Heart right ventricle (tissue), 16 donors: Measurements from ENCODE around the gene FGFRL1. TPM values are rescaled to one million over a fixed set of nuclear protein-coding genes. Genes with fewer than 3 reads are reported as not detected.
"Not testable (repeated sequence)": the region's sequence is repeated elsewhere in the genome, so short reads cannot be mapped to it uniquely, and the experiment has no call there.

ENCODE experiments used
- ATAC-seq, 8 donors: fragments of 200-7000 bp; cut with Tn5 transposase; one replicate each; pipeline ENCODE4 v1.9.1; 2020; ENCODE audit warnings: mild to moderate bottlenecking in 8 of 8, moderate library complexity in 8 of 8, moderate number of reproducible peaks in 1 of 8
- DNase-seq, 2 donors: peaks; one replicate each; pipeline ENCODE4 v3.0.0-alpha.2; 2020
- H3K27ac ChIP-seq, 10 donors: fragments of 200-600 bp; sonication (generic) in 2 of 10; one replicate each; pipeline versions ENCODE4 v1.5.0 to v1.8.0; 2020 to 2022; ENCODE audit warnings: mild to moderate bottlenecking in 3 of 10
- H3K27me3 ChIP-seq, 7 donors: fragments of 200-600 bp; one replicate each; pipeline ENCODE4 v1.8.0; 2021 to 2022; ENCODE audit warnings: mild to moderate bottlenecking in 2 of 7
- H3K36me3 ChIP-seq, 9 donors: fragments of 200-600 bp; sonication (generic) in 1 of 9; one replicate each; pipeline versions ENCODE4 v1.5.0 to v1.8.0; 2020 to 2022; ENCODE audit warnings: mild to moderate bottlenecking in 2 of 9
- H3K4me1 ChIP-seq, 9 donors: fragments of 200-600 bp; sonication (generic) in 1 of 9; one replicate each; pipeline versions ENCODE4 v1.5.0 to v1.8.0; 2020 to 2022; ENCODE audit warnings: mild to moderate bottlenecking in 4 of 9
- H3K4me3 ChIP-seq, 10 donors: fragments of 200-600 bp; sonication (generic) in 2 of 10; one replicate each; pipeline versions ENCODE4 v1.5.0 to v1.8.0; 2020 to 2022; ENCODE audit warnings: mild to moderate bottlenecking in 7 of 10, moderate library complexity in 2 of 10
- H3K9me3 ChIP-seq, 11 donors: fragments of 200-600 bp in 10 of 11; sonication (generic) in 2 of 11; one replicate each; pipeline versions ENCODE4 v1.5.0 to v1.8.0; 2013 to 2022; ENCODE audit warnings: mild to moderate bottlenecking in 2 of 11, control low read depth in 1 of 11, moderate library complexity in 1 of 11
- CTCF ChIP-seq, 9 donors: fragments of 200-600 bp; sonication (generic) in 2 of 9; IDR thresholded peaks; one replicate each; pipeline versions ENCODE4 v1.5.0 to v1.8.0; 2021 to 2022; ENCODE audit warnings: antibody characterized with exemption in 9 of 9, mild to moderate bottlenecking in 5 of 9, moderate library complexity in 1 of 9
- WGBS, 2 donors: extraction: QIAGEN DNeasy Blood & Tissue Kit; methylation state at CpG; one replicate each; pipeline ENCODE4 v1.1.7; 2013; ENCODE audit warnings: inconsistent platforms in 1 of 2; 5-methylcytosine and 5-hydroxymethylcytosine counted together
- intact Hi-C, 10 donors: fragments of 100-400 bp; cut with DNase I; formaldehyde crosslinking; loops; one replicate each; pipeline versions ENCODE4 v1.11.1 to v1.14.2; 2022
- polyA plus RNA-seq, 2 donors: library from polyadenylated mRNA; stranded (reverse); fragments of 200-250 nt; gene quantifications; one replicate each; pipeline ENCODE4 v1.2.3, GENCODE V29; 2013
- total RNA-seq, 10 donors: library from RNA; stranded (reverse); fragmentation: NEBNext Ultra II Directional in 3 of 10; extraction: Animal tissue kit (Norgen Biotek cat#: 25700) in 3 of 10; gene quantifications; one replicate each; pipeline versions ENCODE4 v1.2.1 to v1.2.4, GENCODE V29; 2021 to 2023
- donor health status: Arrhythmogenic right ventricular cardiomyopathy.
- donor health status: ischemic (EF 13 %, LVEDD 7.1; RV severe dilation, severe dysfunction).
- donor health status: healthy with polysubstance abuse.
- donor health status: DM: no; HTN: yes; CAD: no.
- donor health status: DM: no; HTN: no; CAD: no.
- donor health status: ischemic (EF 25% LVEDD 6.9; RV normal size, moderate dysfunction).
- donor health status: ischemic (EF 25% LVEDD 5.7; RV mildly dilated, moderate dysfunction).
- donor health status: healthy.
- donor health status: DM: yes; HTN: yes; CAD: no.
- donor health status: Ischemic cardiomyopathy.
- donor health status: ischemic (EF 35%, LVEDD 5.7; RV mildly dilated, moderate dysfunction).
- donor health status: nonischemic (EF 11% LVEDD 7.7; RV severe dilation, severe dysfunction).
- donor health status: DM: yes; HTN: yes; CAD: no.
- donor health status: PGD.
- donor health status: ischemic (EF 29% LVEDD 5.4; RV normal size, mild dysfunction).
- donor health status: nonischemic (EF 23%, LVEDD 6.1; RV moderate dilation, normal function).

Gene FGFRL1
- total and polyA plus RNA-seq, 12 donors: 17.1 to 36.6 (median 26.0) TPM

- Histone ChIP-seq H3K4me3 (peak overlapping the region; percentile 61 to 91 (median 80)), H3K27ac (peak overlapping the region in 4 of 10 donors; percentile 35 to 53 (median 43)), H3K36me3 (no peaks in the 10 kb centered on the region), H3K9me3 (no peaks in the 10 kb centered on the region), H3K4me1 (peaks cover 9 to 33% (median 24%) of the 10 kb centered on the region in 9 donors), H3K27me3 (peaks cover 0 to 10% (median 0%) of the 10 kb centered on the region in 7 donors)
- 1% methylated on average over 56 to 65 of the region's 65 CpGs for WGBS, 2 donors
- peak in 5 of 8 donors; percentile 4 to 35 (median 6) for ATAC-seq
- peak in 1 of 2 donors; percentile 51 for DNase-seq
- TF ChIP-seq CTCF (IDR thresholded peaks at IDR 0.05): no peak
- intact Hi-C loops: loop anchor here in 1 of 10 donors (5.0 kb wide), 1 partner anchor 36 kb away; no protein-coding TSS in a partner anchor
Observed at GRCh38 chr4:972651-973424, 38.6 kb upstream of the FGFRL1 start.

- no peaks in the 10 kb centered on the region for H3K36me3 ChIP-seq
- 25 to 27% methylated on average over 96 to 123 of the region's 123 CpGs for WGBS, 2 donors
- no peak for TF ChIP-seq CTCF (IDR thresholded peaks at IDR 0.05)
- no peaks in the 10 kb centered on the region for H3K9me3 ChIP-seq
- ATAC-seq (peak; percentile 95 to 99 (median 98)), DNase-seq (peak; percentile 86 to 92)
- peaks cover 0 to 4% (median 0%) of the 10 kb centered on the region in 7 donors for H3K27me3 ChIP-seq
- H3K27ac ChIP-seq: peak within 1 kb of the TSS in 4 of 10 donors; percentile 35 to 53 (median 43)
- intact Hi-C loops: loop anchor here in 1 of 10 donors (5.0 kb wide), 1 partner anchor 36 kb away; no protein-coding TSS in a partner anchor
- H3K4me1 ChIP-seq: peaks cover 9 to 31% (median 24%) of the 10 kb centered on the region in 9 donors
- H3K4me3 ChIP-seq: peak within 1 kb of the TSS; percentile 61 to 91 (median 80)
Observed at GRCh38 chr4:973431-974397, 37.7 kb upstream of the FGFRL1 start, which contains the start of gene DGKQ. Gene DGKQ (minus strand): TSS chr4:973569. CDS start chr4:973482, 87 bp downstream.

- no peak overlapping the region for H3K27ac ChIP-seq
- no peak for DNase-seq
- no peak for TF ChIP-seq CTCF (IDR thresholded peaks at IDR 0.05)
- WGBS, 2 donors: 91 to 94% methylated on average over 9 of the region's 9 CpGs
- no peaks in the 10 kb centered on the region for H3K36me3 ChIP-seq
- intact Hi-C loops: loop anchor here in 1 of 10 donors (5.0 kb wide), 1 partner anchor 37 kb away; no protein-coding TSS in a partner anchor
- no peak overlapping the region for H3K4me3 ChIP-seq
- H3K9me3 ChIP-seq: no peaks in the 10 kb centered on the region
- no peak for ATAC-seq
- H3K27me3 ChIP-seq: no peaks in the 10 kb centered on the region
- peaks cover 9 to 40% (median 24%) of the 10 kb centered on the region in 9 donors for H3K4me1 ChIP-seq
Observed at GRCh38 chr4:974668-975067, 36.8 kb upstream of the FGFRL1 start.

- H3K36me3 ChIP-seq, ATAC-seq, H3K27me3 ChIP-seq, H3K9me3 ChIP-seq, intact Hi-C loops, H3K4me3 ChIP-seq, H3K27ac ChIP-seq, DNase-seq: not testable (repeated sequence)
- 97 to 98% methylated on average over 13 to 21 of the region's 25 CpGs for WGBS, 2 donors
- H3K4me1 ChIP-seq: peaks cover 9 to 39% (median 23%) of the 10 kb centered on the region in 9 donors
Observed at GRCh38 chr4:976016-976415, 35.4 kb upstream of the FGFRL1 start.
